HG03575 (cell line): ENCODE measurements around the gene ACCS.

Experiments
- ATAC-seq: cut with Tn5 transposase; IDR thresholded peaks from one replicate; pipeline ENCODE4 v1.9.1; 2021; ENCODE audit not compliant: unreplicated experiment, insufficient number of reproducible peaks, low FRiP score; ENCODE audit errors: extremely low read depth

The ACCS gene

DNA sequence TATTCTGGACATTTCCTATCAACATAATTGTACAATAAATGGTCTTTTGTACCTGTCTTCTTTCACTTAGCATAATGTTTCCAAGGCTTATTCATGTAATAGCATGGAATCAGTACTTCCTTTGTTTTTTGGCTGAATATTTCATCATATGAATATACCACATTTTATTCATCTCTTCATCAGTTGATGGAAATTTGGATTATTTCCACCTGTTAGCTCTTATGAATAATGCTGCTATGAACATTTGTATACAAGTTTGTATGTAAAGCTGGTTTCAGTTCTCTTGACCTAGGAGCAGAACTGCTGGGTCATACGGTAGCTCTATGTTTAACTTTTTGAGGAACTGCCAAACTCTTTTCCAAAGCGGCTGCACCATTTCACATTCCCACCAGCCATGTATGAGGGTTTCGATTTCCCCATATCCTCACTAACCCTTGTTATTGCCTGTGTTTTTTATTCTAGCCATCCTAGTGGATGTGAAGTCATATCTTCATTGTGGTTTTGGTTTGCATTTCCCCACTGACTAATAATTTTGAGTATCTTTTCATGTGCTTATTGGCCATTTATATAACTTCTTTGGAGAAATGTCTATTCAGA, 50.3 kb downstream of the ACCS start:
- no peak for ATAC-seq

DNA sequence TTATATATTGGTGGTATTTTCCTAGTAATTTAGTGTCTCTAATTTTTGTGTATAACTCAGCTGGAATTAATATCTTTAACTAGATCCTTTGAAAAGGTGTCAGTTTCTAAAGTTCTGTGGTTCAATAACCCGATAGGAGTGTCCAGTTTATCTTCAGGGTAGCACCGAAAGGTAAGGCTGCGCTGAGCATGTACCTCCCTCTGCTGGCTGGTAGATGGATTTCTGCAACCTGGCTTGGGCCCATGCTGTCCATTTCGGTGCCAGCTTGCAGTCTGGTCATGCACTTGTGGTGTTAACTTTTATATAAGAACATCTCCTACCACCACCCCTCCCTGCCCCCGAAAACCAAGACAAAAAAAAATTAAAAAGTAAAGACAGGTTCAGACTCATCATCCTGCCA, 54.1 kb downstream of the ACCS start:
- no peak for ATAC-seq

DNA sequence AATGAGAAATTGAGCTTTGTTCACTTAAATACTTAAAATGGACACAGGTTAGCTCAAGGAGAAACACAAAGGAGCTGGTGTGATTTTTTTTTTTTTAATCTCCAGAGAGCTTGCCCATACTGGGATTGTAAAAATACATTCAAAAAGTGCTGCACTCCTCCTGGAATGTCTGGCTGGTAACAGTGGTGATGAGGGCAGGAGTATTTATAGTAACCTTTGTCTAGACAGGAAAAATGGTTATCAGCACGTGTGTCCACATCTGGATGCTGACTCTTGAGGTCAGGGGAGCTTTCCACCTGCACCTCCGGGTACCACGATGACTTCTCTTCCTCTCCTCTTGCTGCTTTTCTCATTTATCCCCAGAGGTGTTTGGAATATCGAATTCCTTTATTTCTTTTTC, 59.5 kb downstream of the ACCS start:
- no peak for ATAC-seq

DNA sequence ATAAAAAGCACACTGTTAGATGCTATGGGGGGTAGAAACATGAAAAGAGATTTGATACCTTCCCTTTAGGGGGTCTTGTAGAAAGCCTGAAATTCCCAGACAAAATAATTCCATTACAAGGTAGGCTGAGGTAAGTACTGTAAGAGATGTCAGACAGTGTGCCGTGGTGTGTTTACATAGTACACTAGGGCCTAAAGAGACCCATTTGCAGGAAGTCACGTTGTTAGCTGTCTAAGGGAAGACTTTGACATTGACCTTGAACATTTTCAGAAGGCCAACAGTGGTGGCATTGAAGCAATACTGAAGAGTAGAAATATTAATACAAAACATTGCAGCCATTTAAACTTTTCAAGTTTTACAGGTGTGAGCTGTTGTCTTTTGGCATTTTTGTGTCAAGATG, 60.2 kb downstream of the ACCS start:
- no peak for ATAC-seq

DNA sequence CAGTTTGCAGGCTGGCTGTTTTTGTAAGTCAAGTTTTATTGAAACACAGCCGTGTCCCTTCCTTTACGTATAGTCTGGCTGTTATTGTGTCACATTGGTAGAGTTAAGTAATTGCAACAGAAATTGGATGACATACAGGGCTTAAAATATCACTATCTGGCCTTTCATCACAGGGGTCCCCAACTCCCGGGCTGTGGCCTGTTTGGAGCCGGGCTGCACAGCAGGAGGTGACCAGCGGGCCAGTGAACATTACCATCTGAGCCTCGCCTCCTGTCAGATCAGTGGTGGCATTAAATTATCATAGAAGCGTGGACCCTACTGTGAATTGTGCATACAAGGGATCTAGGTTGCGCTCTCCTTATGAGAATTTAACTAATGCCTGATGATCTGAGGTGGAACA, 61.1 kb downstream of the ACCS start:
- no peak for ATAC-seq

DNA sequence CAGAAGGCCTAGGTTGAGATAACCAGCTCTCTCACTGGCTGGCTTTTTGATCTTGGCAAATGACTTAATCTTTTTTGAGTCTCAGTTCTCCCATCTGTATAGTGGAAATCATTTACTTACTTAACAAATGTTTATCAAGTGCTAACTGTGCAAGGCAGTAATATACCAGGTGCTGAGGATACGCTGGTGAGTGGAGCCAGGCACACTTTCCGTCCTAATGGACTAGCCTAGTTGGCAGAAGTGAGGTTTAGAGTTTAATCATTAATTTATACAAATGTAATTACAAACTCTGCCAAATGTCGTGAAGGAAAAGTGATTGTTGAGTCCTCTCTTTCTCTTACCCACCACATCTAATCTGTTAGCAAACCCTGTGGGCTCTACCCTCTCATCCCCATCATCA, 62.7 kb downstream of the ACCS start:
- no peak for ATAC-seq

DNA sequence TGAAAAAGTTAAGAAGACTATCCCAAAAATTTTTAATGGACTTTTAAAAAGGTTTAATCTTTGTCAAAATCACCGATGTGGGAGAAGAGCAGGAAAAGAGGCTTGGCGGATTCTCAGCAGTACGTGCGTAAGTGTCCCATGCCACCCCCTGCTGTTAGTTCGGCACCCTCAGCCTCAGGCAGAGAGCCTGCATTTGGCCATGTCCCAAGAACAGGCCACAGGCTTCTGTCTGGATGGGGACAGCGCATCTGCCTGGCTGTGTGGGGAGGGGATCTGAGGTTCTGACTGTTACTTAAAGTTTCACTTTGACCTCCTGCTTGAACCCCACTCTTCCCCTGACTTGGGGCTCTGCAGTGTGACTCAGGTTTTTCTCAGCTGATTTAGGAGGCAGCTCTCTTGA, 64.7 kb downstream of the ACCS start:
- no peak for ATAC-seq

DNA sequence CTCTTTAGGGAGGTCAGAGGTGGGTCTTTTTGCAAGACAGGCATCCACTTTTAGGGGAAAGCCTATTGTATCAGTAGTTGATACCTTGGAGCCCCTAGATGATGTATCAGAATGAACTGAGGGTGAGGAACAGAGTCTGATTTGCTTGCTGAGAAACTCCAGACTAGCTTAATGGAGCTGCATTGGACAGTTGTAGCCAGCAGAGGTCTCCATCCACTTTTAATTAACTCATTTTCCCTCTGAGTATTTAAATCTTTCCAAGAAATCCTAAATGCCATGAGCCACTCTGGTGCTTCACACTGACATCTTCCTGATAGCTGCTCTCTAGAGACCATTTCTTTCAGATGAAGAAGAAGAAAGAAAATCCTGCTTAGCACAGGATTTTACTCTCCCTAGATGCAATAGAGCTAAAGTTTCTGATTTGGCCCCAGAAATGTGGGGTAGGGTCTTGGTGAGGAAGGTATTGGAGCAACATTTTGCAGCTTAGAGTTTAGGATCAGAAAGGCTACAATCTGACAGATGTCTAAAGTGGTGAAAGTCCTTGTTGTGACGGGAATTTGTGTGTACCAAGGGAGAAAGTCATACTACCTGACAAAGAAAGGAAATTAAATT, 67.4 kb downstream of the ACCS start:
- no peak for ATAC-seq
